ENCODE results near the gene DUSP22. TPM values are rescaled to one million over a fixed set of nuclear protein-coding genes. Genes with fewer than 3 reads are reported as not detected.

The DUSP22 gene
- total RNA-seq, 1 experiment from 2014 or later, result 34.8 TPM

DNA sequence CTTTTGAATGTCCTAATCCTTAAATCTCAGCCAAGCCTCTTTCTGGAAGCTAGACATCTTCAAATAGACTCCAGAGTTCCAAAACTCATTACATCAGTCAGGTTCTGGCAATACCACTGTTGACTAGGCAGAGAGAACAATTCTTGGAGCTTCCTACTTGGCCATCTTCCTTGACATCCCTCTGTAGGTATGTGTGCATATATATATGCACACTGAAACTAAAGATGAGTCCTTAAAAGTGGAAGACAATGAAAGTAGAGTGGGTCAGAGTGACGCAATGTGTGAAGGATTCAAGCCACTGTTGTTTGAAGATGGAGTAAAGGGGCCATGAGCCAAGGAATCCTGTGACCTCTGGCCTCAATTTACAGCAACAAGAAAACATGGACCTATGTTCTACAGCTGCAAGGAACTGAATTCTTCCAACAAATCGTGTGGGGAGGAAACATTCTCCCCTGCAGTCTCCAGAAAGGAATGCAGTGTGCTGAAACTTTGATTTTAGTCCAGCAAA is 18.7 kb upstream of the DUSP22 start:
- BruUV-seq (replicated peaks), result no TSS peak
- intact Hi-C loops (cut with micrococcal nuclease; ENCODE audit: unreplicated experiment), result no loop called here
- no peak for DNase-seq (ENCODE audit: low read depth, low spot score)
- ChIA-PET POLR2A (no interaction called here), CTCF (no interaction called here)
- in situ Hi-C loops (cut with HindIII; ENCODE audit: low pct_unique_long_range_greater_than_20kb, low sequenced_read_pairs), result no loop called here
- no peak for TF ChIP-seq REST (IDR thresholded peaks at IDR 0.05; ENCODE audit: insufficient read depth in 1 of 2, low read depth in 2 of 2, low read length in 1 of 2)
- TF ChIP-seq, protein P1, sequence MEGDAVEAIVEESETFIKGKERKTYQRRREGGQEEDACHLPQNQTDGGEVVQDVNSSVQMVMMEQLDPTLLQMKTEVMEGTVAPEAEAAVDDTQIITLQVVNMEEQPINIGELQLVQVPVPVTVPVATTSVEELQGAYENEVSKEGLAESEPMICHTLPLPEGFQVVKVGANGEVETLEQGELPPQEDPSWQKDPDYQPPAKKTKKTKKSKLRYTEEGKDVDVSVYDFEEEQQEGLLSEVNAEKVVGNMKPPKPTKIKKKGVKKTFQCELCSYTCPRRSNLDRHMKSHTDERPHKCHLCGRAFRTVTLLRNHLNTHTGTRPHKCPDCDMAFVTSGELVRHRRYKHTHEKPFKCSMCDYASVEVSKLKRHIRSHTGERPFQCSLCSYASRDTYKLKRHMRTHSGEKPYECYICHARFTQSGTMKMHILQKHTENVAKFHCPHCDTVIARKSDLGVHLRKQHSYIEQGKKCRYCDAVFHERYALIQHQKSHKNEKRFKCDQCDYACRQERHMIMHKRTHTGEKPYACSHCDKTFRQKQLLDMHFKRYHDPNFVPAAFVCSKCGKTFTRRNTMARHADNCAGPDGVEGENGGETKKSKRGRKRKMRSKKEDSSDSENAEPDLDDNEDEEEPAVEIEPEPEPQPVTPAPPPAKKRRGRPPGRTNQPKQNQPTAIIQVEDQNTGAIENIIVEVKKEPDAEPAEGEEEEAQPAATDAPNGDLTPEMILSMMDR (IDR thresholded peaks at IDR 0.05), result no peak
- TF ChIP-seq POLR2AphosphoS5 (IDR thresholded peaks at IDR 0.05; ENCODE audit: low read depth, low read length), result no peak
- no peak for TF ChIP-seq SIN3A (IDR thresholded peaks at IDR 0.05; ENCODE audit: borderline replicate concordance, insufficient read depth, low read depth, low read length)
- TF ChIP-seq TCF7L2 (IDR thresholded peaks at IDR 0.05; ENCODE audit: low read depth, low read length), result no peak
- Histone ChIP-seq H3K27ac (ENCODE audit: low read length) (no peak overlapping the region), H3K36me3 (ENCODE audit: control insufficient read depth, insufficient read depth, low read length) (no peaks in the 10 kb centered on the region), H3K9me3 (ENCODE audit: control insufficient read depth, insufficient read depth, low read depth, low read length) (no peaks in the 10 kb centered on the region), H3K4me3 (ENCODE audit: low read depth in 2 of 2, low read length in 2 of 2) (no peak overlapping the region), H3K27me3 (ENCODE audit: control insufficient read depth, insufficient read depth, low read length) (peaks cover 20% of the 10 kb centered on the region; the same call in 1 of the 2 replicates), H3K4me1 (ENCODE audit: control insufficient read depth, insufficient read depth, low read length) (no peaks in the 10 kb centered on the region)
- no peak for ATAC-seq

GRCh38 chr6:277746-278145 is 14.5 kb upstream of the DUSP22 start:
- no peaks in the 10 kb centered on the region for H3K4me1 ChIP-seq (ENCODE audit: control insufficient read depth, insufficient read depth, low read length)
- no peak for ATAC-seq
- H3K27ac ChIP-seq (ENCODE audit: low read length), result no peak overlapping the region
- no TSS peak for BruUV-seq (replicated peaks)
- ChIA-PET CTCF (no interaction called here), POLR2A (no interaction called here)
- intact Hi-C loops (cut with micrococcal nuclease; ENCODE audit: unreplicated experiment) (no loop called here), in situ Hi-C loops (cut with HindIII; ENCODE audit: low pct_unique_long_range_greater_than_20kb, low sequenced_read_pairs) (no loop called here)
- no peaks in the 10 kb centered on the region for H3K9me3 ChIP-seq (ENCODE audit: control insufficient read depth, insufficient read depth, low read depth, low read length)
- no peak overlapping the region for H3K4me3 ChIP-seq (ENCODE audit: low read depth in 2 of 2, low read length in 2 of 2)
- DNase-seq (ENCODE audit: low read depth, low spot score), result no peak
- no peaks in the 10 kb centered on the region for H3K36me3 ChIP-seq (ENCODE audit: control insufficient read depth, insufficient read depth, low read length)
- TF ChIP-seq, protein P1 (IDR thresholded peaks at IDR 0.05), result no peak
- TF ChIP-seq SIN3A (IDR thresholded peaks at IDR 0.05; ENCODE audit: borderline replicate concordance, insufficient read depth, low read depth, low read length), result no peak
- TF ChIP-seq REST (IDR thresholded peaks at IDR 0.05; ENCODE audit: insufficient read depth in 1 of 2, low read depth in 2 of 2, low read length in 1 of 2), result no peak
- H3K27me3 ChIP-seq (ENCODE audit: control insufficient read depth, insufficient read depth, low read length), result peaks cover 13% of the 10 kb centered on the region; the same call in 1 of the 2 replicates
